Keratinocyte (primary cell): Measurements from ENCODE around the gene CCSAP. TPM values are rescaled to one million over a fixed set of nuclear protein-coding genes. Genes with fewer than 3 reads are reported as not detected.

Source experiments
- DNase-seq: peaks from one replicate; pipeline ENCODE4 v3.0.0-alpha.2; 2011; ENCODE audit warnings: low read depth, missing footprints, low spot score
- FAIRE-seq: peaks from 2 replicates; lab custom pipeline; 2011; peaks lifted over from hg19 to GRCh38; lab: Jason Lieb, UNC
- H2AFZ ChIP-seq: 2 replicates; pipeline ENCODE4 v1.6.0; 2012; ENCODE audit warnings: low read length, control low read depth, inconsistent platforms; ENCODE audit not compliant: control insufficient read depth
- H3K27ac ChIP-seq: 2 replicates; pipeline ENCODE4 v1.5.1; 2011; ENCODE audit warnings: low read length; ENCODE audit not compliant: control insufficient read depth, insufficient read depth
- H3K27me3 ChIP-seq: 3 replicates; pipeline ENCODE4 v1.6.0; 2011; ENCODE audit warnings: low read length; ENCODE audit not compliant: control insufficient read depth, insufficient read depth; ENCODE audit errors: extremely low read depth
- H3K36me3 ChIP-seq, 2 experiments: 2 replicates in 1 of 2; 3 replicates in 1 of 2; pipeline ENCODE4 v1.5.1; 2011; ENCODE audit warnings: low read length in 2 of 2, mild to moderate bottlenecking in 1 of 2; ENCODE audit not compliant: control insufficient read depth in 2 of 2, insufficient read depth in 2 of 2; ENCODE audit errors: extremely low read depth in 1 of 2
- H3K4me1 ChIP-seq: 3 replicates; pipeline ENCODE4 v1.5.1; 2011; ENCODE audit warnings: low read length; ENCODE audit not compliant: control insufficient read depth, insufficient read depth; ENCODE audit errors: extremely low read depth
- H3K4me2 ChIP-seq: 3 replicates; pipeline ENCODE4 v1.6.0; 2011; ENCODE audit warnings: low read depth, low read length; ENCODE audit not compliant: control insufficient read depth, insufficient read depth; ENCODE audit errors: extremely low read depth
- H3K4me3 ChIP-seq, 3 experiments: fragments of 200-600 bp in 1 of 3; sonication (generic) in 1 of 3; 2 replicates in 2 of 3; 3 replicates in 1 of 3; pipeline ENCODE4 v1.5.1; 2011 to 2016; ENCODE audit warnings: low read length in 3 of 3, mild to moderate bottlenecking in 3 of 3, control low read depth in 2 of 3, inconsistent platforms in 1 of 3, low read depth in 1 of 3, mixed read lengths in 1 of 3, mixed run types in 1 of 3, moderate library complexity in 1 of 3; ENCODE audit not compliant: control insufficient read depth in 2 of 3, insufficient read depth in 2 of 3; ENCODE audit errors: extremely low read depth in 1 of 3
- H3K79me2 ChIP-seq: 2 replicates; pipeline ENCODE4 v1.6.0; 2012; ENCODE audit warnings: low read length; ENCODE audit not compliant: control insufficient read depth, insufficient read depth
- H3K9ac ChIP-seq: 3 replicates; pipeline ENCODE4 v1.6.0; 2011; ENCODE audit warnings: low read length; ENCODE audit not compliant: control insufficient read depth, insufficient read depth; ENCODE audit errors: extremely low read depth
- H3K9me1 ChIP-seq: 3 replicates; pipeline ENCODE4 v1.6.0; 2011; ENCODE audit warnings: low read length; ENCODE audit not compliant: control insufficient read depth, insufficient read depth; ENCODE audit errors: extremely low read depth
- H3K9me3 ChIP-seq: 2 replicates; pipeline ENCODE4 v1.5.1; 2012; ENCODE audit warnings: low read depth, low read length; ENCODE audit not compliant: control insufficient read depth
- H4K20me1 ChIP-seq: 3 replicates; pipeline ENCODE4 v1.6.0; 2011; ENCODE audit warnings: low read length; ENCODE audit not compliant: control insufficient read depth, insufficient read depth; ENCODE audit errors: extremely low read depth
- EZH2 ChIP-seq: IDR thresholded peaks from one replicate; pipeline ENCODE4 v1.6.1; 2012; ENCODE audit warnings: inconsistent platforms, mild to moderate bottlenecking, low read length, moderate library complexity
- dilution Hi-C: fragments of 300-500 bp; cut with MboI; formaldehyde crosslinking; loops from one replicate; pipeline ENCODE4 v1.7.0; 2020; ENCODE audit warnings: low sequenced_read_pairs; ENCODE audit not compliant: extremely low pct_ligation_motif_present
- polyA plus RNA-seq, 5 experiments: library from polyadenylated mRNA; depleted of rRNA in 3 of 5; stranded (reverse) in 3 of 5; stranded (forward) in 1 of 5; unstranded in 1 of 5; fragments of >200 nt; gene quantifications; 1 replicate in 1 of 5; 2 replicates in 3 of 5; 3 replicates in 1 of 5; pipeline versions ENCODE4 v1.2.1 to v1.2.3, GENCODE V29; 2011 to 2012; ENCODE audit warnings: missing spikeins in 2 of 5, low read depth in 1 of 5, low replicate concordance in 1 of 5
- TF ChIP-seq, protein P1 (sequence below), 3 experiments: IDR thresholded peaks in 1 of 3; conservative IDR thresholded peaks in 1 of 3; optimal IDR thresholded peaks in 1 of 3; 2 replicates in 2 of 3; 3 replicates in 1 of 3; pipeline versions ENCODE3 to v1.5.1; 2011; ENCODE audit warnings: low read length in 3 of 3, mild to moderate bottlenecking in 3 of 3, moderate library complexity in 2 of 3, control low read depth in 1 of 3, inconsistent platforms in 1 of 3; ENCODE audit not compliant: insufficient read depth in 2 of 3; ENCODE audit errors: extremely low read depth in 1 of 3

Gene CCSAP
- polyA plus RNA-seq, 1 donor (not counting 4 experiments of a cell fraction or from before 2014, with no cell fraction given) = 6.5 TPM

- no peak for FAIRE-seq
- H3K27me3 ChIP-seq = no peaks in the 10 kb centered on the region
- DNase-seq = no peak
- no peak overlapping the region for H3K9ac ChIP-seq
- H3K27ac ChIP-seq = no peak overlapping the region
- H4K20me1 ChIP-seq = no peaks in the 10 kb centered on the region
- dilution Hi-C loops = no loop called here
- no peaks in the 10 kb centered on the region for H3K36me3 ChIP-seq
- no peak overlapping the region for H2AFZ ChIP-seq
- TF ChIP-seq EZH2 = no peak
- TF ChIP-seq, protein P1, sequence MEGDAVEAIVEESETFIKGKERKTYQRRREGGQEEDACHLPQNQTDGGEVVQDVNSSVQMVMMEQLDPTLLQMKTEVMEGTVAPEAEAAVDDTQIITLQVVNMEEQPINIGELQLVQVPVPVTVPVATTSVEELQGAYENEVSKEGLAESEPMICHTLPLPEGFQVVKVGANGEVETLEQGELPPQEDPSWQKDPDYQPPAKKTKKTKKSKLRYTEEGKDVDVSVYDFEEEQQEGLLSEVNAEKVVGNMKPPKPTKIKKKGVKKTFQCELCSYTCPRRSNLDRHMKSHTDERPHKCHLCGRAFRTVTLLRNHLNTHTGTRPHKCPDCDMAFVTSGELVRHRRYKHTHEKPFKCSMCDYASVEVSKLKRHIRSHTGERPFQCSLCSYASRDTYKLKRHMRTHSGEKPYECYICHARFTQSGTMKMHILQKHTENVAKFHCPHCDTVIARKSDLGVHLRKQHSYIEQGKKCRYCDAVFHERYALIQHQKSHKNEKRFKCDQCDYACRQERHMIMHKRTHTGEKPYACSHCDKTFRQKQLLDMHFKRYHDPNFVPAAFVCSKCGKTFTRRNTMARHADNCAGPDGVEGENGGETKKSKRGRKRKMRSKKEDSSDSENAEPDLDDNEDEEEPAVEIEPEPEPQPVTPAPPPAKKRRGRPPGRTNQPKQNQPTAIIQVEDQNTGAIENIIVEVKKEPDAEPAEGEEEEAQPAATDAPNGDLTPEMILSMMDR (optimal IDR thresholded peaks at IDR 0.05 in 1 of 3, IDR thresholded peaks at IDR 0.05 in 1 of 3, conservative IDR thresholded peaks at IDR 0.05 in 1 of 3; ENCODE audit: extremely low read depth in 1 of 3, insufficient read depth in 2 of 3, low read length in 3 of 3) = no peak
- no peak overlapping the region for H3K4me2 ChIP-seq
- no peaks in the 10 kb centered on the region for H3K9me1 ChIP-seq
- no peak overlapping the region for H3K4me3 ChIP-seq
- peaks cover 14% of the 10 kb centered on the region for H3K4me1 ChIP-seq
- H3K79me2 ChIP-seq = no peaks in the 10 kb centered on the region
- H3K9me3 ChIP-seq = no peaks in the 10 kb centered on the region
These were observed 33.7 kb upstream of the CCSAP start for GRCh38 chr1:229376521-229376920.

DNA sequence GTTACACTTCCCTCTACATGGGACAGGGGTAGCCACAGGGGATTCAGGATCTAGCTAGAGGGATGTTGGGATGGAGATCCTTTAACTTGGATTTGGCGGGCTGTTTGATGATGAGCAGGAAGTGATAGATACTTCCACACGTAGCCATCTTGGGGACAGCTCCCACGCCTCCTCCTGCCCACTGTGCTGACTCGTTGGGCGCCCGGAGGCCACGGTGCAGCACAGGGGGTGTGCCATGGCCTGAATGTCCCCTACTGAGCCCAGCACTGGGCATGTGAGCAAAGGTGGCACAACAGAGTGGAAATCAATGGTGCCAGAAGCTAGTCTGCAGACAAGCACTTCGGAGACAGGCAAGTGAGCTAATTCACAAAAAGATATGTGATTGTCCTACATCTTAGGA lies 31.6 kb upstream of the CCSAP start:
- Histone ChIP-seq H3K36me3 (no peaks in the 10 kb centered on the region), H4K20me1 (no peaks in the 10 kb centered on the region), H3K27me3 (no peaks in the 10 kb centered on the region), H3K4me1 (peaks cover 23% of the 10 kb centered on the region), H3K9ac (no peak overlapping the region), H3K9me3 (no peaks in the 10 kb centered on the region), H3K4me2 (no peak overlapping the region), H3K4me3 (no peak overlapping the region), H3K9me1 (no peaks in the 10 kb centered on the region), H3K79me2 (no peaks in the 10 kb centered on the region), H2AFZ (no peak overlapping the region), H3K27ac (no peak overlapping the region)
- DNase-seq (no peak), FAIRE-seq (no peak)
- dilution Hi-C loops = no loop called here
- TF ChIP-seq EZH2 = no peak
- TF ChIP-seq, protein P1 (optimal IDR thresholded peaks at IDR 0.05 in 1 of 3, IDR thresholded peaks at IDR 0.05 in 1 of 3, conservative IDR thresholded peaks at IDR 0.05 in 1 of 3; ENCODE audit: extremely low read depth in 1 of 3, insufficient read depth in 2 of 3, low read length in 3 of 3) = no peak
